Adrenal gland (tissue), 5 donors: Measurements from ENCODE around the gene SRCIN1.

Experiments
- CTCF ChIP-seq, 6 experiments: fragments of 450-650 bp in 4 of 6; fragments of 200-600 bp in 2 of 6; sonication (generic) in 1 of 6; IDR thresholded peaks; 1 replicate in 5 of 6; 2 replicates in 1 of 6; pipeline versions ENCODE4 v1.5.1 to v1.8.0; 2016 to 2021; ENCODE audit warnings: antibody characterized with exemption in 6 of 6, mild to moderate bottlenecking in 2 of 6, moderate library complexity in 1 of 6
- POLR2A ChIP-seq, 2 donors: fragments of 450-650 bp; IDR thresholded peaks; one replicate each; pipeline ENCODE4 v1.6.1; 2017; ENCODE audit warnings: antibody characterized with exemption in 2 of 2, mild to moderate bottlenecking in 2 of 2, moderate library complexity in 1 of 2
- donor health status: DM: no; HTN: no; CAD: no.

DNA sequence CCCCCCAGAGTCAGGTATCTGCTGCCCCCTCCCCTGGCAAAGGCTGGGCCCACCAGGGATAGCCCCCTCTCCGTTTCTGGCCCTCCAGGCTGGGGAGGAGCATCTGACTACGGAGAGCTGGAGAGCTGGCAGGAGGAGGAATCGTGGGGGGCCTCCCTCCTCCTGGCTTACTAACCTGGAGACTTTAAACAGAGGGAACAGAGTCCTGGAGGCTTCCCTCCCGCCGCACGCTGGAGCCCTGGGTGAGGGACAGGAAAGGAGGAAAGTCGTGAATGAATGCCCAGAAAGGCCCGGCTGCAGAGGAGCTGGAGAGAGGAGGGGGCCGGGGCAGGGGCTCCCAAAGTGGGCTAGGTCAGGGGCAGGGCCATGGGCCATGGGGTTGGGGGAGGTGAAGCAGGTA is 9.9 kb downstream of the SRCIN1 start:
- no peak for TF ChIP-seq POLR2A (IDR thresholded peaks at IDR 0.05)
- no peak for TF ChIP-seq CTCF (IDR thresholded peaks at IDR 0.05)
